HEK293 (cell line): ENCODE measurements around the gene CKLF.

Experiments
- FEZF1 ChIP-seq: fragments of 450-650 bp; formaldehyde crosslinking; IDR thresholded peaks from 2 replicates; pipeline ENCODE4 v1.5.1; 2016; ENCODE audit warnings: missing biosample characterization, missing genetic modification characterization
- GLI4 ChIP-seq: fragments of 450-650 bp; formaldehyde crosslinking; IDR thresholded peaks from 2 replicates; pipeline ENCODE4 v1.5.1; 2016; ENCODE audit warnings: missing biosample characterization, missing genetic modification characterization
- ZNF157 ChIP-seq: fragments of 450-650 bp; formaldehyde crosslinking; IDR thresholded peaks from 2 replicates; pipeline ENCODE4 v1.5.1; 2016; ENCODE audit warnings: missing biosample characterization, missing genetic modification characterization
- ZNF211 ChIP-seq: fragments of 450-650 bp; formaldehyde crosslinking; IDR thresholded peaks from 2 replicates; pipeline ENCODE4 v1.5.1; 2016; ENCODE audit warnings: low read depth, missing biosample characterization, missing genetic modification characterization
- ZNF221 ChIP-seq: fragments of 450-650 bp; formaldehyde crosslinking; IDR thresholded peaks from 2 replicates; pipeline ENCODE4 v1.5.1; 2017; ENCODE audit warnings: missing biosample characterization, missing genetic modification characterization, borderline replicate concordance
- ZNF239 ChIP-seq: fragments of 450-650 bp; formaldehyde crosslinking; IDR thresholded peaks from 2 replicates; pipeline ENCODE4 v1.5.1; 2016; ENCODE audit warnings: missing biosample characterization, missing genetic modification characterization
- ZNF274 ChIP-seq, 2 experiments: fragments of 200-500 bp in 1 of 2; fragments of 450-650 bp in 1 of 2; sonication (Bioruptor generic) in 1 of 2; formaldehyde crosslinking in 1 of 2; IDR thresholded peaks; 2 replicates each; pipeline versions ENCODE4 v1.5.1 to v1.6.1; 2014 to 2016; ENCODE audit warnings: borderline replicate concordance in 1 of 2, inconsistent platforms in 1 of 2, low read length in 1 of 2, missing biosample characterization in 1 of 2, missing genetic modification characterization in 1 of 2
- ZNF521 ChIP-seq: fragments of 450-650 bp; formaldehyde crosslinking; IDR thresholded peaks from 2 replicates; pipeline ENCODE4 v1.5.1; 2017; ENCODE audit warnings: missing biosample characterization, mild to moderate bottlenecking, missing genetic modification characterization
- ZNF555 ChIP-seq: fragments of 450-650 bp; formaldehyde crosslinking; conservative IDR thresholded peaks from 2 replicates; pipeline ENCODE4 v1.5.1; 2017; ENCODE audit warnings: missing biosample characterization, mild to moderate bottlenecking, missing genetic modification characterization, inconsistent platforms
- ZNF768 ChIP-seq: fragments of 450-650 bp; formaldehyde crosslinking; IDR thresholded peaks from 2 replicates; pipeline ENCODE4 v1.5.1; 2018; ENCODE audit warnings: missing biosample characterization, mild to moderate bottlenecking, missing genetic modification characterization
- ZSCAN30 ChIP-seq: fragments of 450-650 bp; IDR thresholded peaks from 2 replicates; pipeline ENCODE4 v1.5.1; 2018; ENCODE audit warnings: missing biosample characterization, mild to moderate bottlenecking, missing genetic modification characterization, moderate library complexity
- ZXDB ChIP-seq: fragments of 450-650 bp; formaldehyde crosslinking; IDR thresholded peaks from 2 replicates; pipeline ENCODE4 v1.5.1; 2016; ENCODE audit warnings: missing biosample characterization, missing genetic modification characterization
- TF ChIP-seq, protein P1 (sequence below): sonication (generic); formaldehyde crosslinking; IDR thresholded peaks from 2 replicates; pipeline ENCODE4 v1.8.1; 2022; ENCODE audit warnings: mild to moderate bottlenecking, moderate library complexity, missing genetic modification reagents
- TF ChIP-seq, protein P2 (sequence below): fragments of 450-650 bp; formaldehyde crosslinking; IDR thresholded peaks from 2 replicates; pipeline ENCODE4 v1.5.1; 2017; ENCODE audit warnings: missing biosample characterization, mild to moderate bottlenecking, missing genetic modification characterization, moderate library complexity
- TF ChIP-seq, protein P3 (sequence below): IDR thresholded peaks from 2 replicates; pipeline ENCODE4 v1.6.1; 2011; ENCODE audit warnings: mild to moderate bottlenecking, low read depth, low read length, borderline replicate concordance
- TF ChIP-seq, protein P4 (sequence below): fragments of 450-650 bp; formaldehyde crosslinking; IDR thresholded peaks from 2 replicates; pipeline ENCODE4 v1.5.1; 2016; ENCODE audit warnings: missing biosample characterization, missing genetic modification characterization
- TF ChIP-seq, protein P5 (sequence below): fragments of 450-650 bp; formaldehyde crosslinking; IDR thresholded peaks from 2 replicates; pipeline ENCODE4 v1.5.1; 2016; ENCODE audit warnings: missing biosample characterization, missing genetic modification characterization
- TF ChIP-seq, protein P6 (sequence below): fragments of 450-650 bp; formaldehyde crosslinking; IDR thresholded peaks from 2 replicates; pipeline ENCODE4 v1.5.1; 2016; ENCODE audit warnings: missing biosample characterization, missing genetic modification characterization, borderline replicate concordance

The CKLF gene

DNA sequence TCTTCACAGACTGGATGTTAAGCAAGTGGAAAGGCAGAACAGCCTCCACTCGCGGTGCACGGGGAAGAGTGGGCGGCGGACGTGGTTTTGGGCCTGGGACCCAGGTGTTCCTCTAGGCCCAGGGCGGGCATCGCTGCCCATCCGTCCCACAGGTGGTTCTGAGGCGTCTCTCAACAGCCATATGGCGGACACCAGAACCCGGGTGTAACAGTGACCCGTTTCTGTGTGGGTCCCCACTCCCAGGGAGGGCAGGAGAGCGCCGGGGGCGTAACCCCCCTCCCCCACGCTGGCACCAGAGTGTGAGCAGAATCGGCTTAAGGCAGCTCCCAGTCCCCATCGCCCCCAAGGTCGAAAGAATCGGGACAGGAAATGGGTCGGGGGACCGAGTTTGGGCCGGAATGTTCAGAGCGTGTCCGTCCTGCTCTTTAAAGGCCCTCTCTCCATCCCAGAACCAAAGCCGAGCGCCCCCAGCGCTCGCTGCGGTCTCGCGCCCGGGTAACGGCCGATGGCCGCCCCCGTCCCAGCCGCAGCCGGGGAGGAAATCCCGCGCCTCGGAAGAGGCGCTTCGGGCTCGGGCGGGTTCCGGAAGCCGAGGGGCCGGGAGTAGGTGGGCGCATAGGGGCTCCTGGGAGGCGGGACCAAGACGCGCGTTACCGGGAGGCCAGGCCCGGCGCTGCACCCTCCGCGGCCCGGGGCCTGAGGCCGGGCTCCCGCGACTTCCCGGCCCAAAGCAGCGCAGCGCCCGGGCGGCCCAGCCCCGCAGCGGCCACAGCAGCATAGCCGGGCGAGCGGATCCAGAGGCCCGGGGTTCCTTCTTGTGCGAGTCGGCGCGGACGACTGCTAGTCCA is 2.9 kb upstream of the CKLF start, which contains the start of gene TK2 (continued):
- TF ChIP-seq, protein P1, sequence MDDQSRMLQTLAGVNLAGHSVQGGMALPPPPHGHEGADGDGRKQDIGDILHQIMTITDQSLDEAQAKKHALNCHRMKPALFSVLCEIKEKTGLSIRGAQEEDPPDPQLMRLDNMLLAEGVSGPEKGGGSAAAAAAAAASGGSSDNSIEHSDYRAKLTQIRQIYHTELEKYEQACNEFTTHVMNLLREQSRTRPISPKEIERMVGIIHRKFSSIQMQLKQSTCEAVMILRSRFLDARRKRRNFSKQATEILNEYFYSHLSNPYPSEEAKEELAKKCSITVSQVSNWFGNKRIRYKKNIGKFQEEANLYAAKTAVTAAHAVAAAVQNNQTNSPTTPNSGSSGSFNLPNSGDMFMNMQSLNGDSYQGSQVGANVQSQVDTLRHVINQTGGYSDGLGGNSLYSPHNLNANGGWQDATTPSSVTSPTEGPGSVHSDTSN (CRISPR knock-in tag): no peak
- peak; percentile 51 for TF ChIP-seq ZSCAN30 (tag by site-specific recombination)
- no peak for TF ChIP-seq ZNF211
- TF ChIP-seq FEZF1 (tag by site-specific recombination): no peak
- no peak; the same call in 1 of the 2 replicates for TF ChIP-seq ZXDB (tag by site-specific recombination)
- no peak for TF ChIP-seq ZNF221 (tag by site-specific recombination)
- TF ChIP-seq, protein P2, sequence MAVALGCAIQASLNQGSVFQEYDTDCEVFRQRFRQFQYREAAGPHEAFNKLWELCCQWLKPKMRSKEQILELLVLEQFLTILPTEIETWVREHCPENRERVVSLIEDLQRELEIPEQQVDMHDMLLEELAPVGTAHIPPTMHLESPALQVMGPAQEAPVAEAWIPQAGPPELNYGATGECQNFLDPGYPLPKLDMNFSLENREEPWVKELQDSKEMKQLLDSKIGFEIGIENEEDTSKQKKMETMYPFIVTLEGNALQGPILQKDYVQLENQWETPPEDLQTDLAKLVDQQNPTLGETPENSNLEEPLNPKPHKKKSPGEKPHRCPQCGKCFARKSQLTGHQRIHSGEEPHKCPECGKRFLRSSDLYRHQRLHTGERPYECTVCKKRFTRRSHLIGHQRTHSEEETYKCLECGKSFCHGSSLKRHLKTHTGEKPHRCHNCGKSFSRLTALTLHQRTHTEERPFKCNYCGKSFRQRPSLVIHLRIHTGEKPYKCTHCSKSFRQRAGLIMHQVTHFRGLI (tag by site-specific recombination): no peak; the same call in 1 of the 2 replicates
- TF ChIP-seq, protein P3, sequence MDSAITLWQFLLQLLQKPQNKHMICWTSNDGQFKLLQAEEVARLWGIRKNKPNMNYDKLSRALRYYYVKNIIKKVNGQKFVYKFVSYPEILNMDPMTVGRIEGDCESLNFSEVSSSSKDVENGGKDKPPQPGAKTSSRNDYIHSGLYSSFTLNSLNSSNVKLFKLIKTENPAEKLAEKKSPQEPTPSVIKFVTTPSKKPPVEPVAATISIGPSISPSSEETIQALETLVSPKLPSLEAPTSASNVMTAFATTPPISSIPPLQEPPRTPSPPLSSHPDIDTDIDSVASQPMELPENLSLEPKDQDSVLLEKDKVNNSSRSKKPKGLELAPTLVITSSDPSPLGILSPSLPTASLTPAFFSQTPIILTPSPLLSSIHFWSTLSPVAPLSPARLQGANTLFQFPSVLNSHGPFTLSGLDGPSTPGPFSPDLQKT: no peak
- TF ChIP-seq, protein P4, sequence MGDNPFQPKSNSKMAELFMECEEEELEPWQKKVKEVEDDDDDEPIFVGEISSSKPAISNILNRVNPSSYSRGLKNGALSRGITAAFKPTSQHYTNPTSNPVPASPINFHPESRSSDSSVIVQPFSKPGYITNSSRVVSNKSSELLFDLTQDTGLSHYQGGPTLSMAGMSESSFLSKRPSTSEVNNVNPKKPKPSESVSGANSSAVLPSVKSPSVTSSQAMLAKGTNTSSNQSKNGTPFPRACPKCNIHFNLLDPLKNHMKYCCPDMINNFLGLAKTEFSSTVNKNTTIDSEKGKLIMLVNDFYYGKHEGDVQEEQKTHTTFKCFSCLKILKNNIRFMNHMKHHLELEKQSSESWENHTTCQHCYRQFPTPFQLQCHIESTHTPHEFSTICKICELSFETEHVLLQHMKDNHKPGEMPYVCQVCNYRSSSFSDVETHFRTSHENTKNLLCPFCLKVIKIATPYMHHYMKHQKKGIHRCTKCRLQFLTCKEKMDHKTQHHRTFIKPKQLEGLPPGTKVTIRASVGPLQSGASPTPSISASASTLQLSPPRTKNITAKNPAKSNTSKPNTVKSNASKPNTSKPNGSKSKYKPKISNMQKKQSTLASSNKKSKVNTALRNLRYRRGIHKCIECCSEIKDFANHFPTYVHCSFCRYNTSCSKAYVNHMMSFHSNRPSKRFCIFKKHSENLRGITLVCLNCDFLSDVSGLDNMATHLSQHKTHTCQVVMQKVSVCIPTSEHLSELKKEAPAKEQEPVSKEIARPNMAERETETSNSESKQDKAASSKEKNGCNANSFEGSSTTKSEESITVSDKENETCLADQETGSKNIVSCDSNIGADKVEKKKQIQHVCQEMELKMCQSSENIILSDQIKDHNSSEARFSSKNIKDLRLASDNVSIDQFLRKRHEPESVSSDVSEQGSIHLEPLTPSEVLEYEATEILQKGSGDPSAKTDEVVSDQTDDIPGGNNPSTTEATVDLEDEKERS: no peak
- TF ChIP-seq, protein P5, sequence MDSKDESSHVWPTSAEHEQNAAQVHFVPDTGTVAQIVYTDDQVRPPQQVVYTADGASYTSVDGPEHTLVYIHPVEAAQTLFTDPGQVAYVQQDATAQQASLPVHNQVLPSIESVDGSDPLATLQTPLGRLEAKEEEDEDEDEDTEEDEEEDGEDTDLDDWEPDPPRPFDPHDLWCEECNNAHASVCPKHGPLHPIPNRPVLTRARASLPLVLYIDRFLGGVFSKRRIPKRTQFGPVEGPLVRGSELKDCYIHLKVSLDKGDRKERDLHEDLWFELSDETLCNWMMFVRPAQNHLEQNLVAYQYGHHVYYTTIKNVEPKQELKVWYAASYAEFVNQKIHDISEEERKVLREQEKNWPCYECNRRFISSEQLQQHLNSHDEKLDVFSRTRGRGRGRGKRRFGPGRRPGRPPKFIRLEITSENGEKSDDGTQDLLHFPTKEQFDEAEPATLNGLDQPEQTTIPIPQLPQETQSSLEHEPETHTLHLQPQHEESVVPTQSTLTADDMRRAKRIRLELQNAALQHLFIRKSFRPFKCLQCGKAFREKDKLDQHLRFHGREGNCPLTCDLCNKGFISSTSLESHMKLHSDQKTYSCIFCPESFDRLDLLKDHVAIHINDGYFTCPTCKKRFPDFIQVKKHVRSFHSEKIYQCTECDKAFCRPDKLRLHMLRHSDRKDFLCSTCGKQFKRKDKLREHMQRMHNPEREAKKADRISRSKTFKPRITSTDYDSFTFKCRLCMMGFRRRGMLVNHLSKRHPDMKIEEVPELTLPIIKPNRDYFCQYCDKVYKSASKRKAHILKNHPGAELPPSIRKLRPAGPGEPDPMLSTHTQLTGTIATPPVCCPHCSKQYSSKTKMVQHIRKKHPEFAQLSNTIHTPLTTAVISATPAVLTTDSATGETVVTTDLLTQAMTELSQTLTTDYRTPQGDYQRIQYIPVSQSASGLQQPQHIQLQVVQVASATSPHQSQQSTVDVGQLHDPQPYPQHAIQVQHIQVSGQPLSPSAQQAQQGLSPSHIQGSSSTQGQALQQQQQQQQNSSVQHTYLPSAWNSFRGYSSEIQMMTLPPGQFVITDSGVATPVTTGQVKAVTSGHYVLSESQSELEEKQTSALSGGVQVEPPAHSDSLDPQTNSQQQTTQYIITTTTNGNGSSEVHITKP (tag by site-specific recombination): no peak
- no peak for TF ChIP-seq GLI4 (tag by site-specific recombination)
- no peak for TF ChIP-seq ZNF274 (IDR thresholded peaks at IDR 0.05; ENCODE audit: low read length)
- TF ChIP-seq ZNF274 (tag by site-specific recombination; IDR thresholded peaks at IDR 0.05; ENCODE audit: borderline replicate concordance): no peak
- no peak for TF ChIP-seq ZNF768 (tag by site-specific recombination)
- no peak for TF ChIP-seq ZNF157 (tag by site-specific recombination)
- TF ChIP-seq ZNF555 (tag by site-specific recombination): no peak
- TF ChIP-seq, protein P6, sequence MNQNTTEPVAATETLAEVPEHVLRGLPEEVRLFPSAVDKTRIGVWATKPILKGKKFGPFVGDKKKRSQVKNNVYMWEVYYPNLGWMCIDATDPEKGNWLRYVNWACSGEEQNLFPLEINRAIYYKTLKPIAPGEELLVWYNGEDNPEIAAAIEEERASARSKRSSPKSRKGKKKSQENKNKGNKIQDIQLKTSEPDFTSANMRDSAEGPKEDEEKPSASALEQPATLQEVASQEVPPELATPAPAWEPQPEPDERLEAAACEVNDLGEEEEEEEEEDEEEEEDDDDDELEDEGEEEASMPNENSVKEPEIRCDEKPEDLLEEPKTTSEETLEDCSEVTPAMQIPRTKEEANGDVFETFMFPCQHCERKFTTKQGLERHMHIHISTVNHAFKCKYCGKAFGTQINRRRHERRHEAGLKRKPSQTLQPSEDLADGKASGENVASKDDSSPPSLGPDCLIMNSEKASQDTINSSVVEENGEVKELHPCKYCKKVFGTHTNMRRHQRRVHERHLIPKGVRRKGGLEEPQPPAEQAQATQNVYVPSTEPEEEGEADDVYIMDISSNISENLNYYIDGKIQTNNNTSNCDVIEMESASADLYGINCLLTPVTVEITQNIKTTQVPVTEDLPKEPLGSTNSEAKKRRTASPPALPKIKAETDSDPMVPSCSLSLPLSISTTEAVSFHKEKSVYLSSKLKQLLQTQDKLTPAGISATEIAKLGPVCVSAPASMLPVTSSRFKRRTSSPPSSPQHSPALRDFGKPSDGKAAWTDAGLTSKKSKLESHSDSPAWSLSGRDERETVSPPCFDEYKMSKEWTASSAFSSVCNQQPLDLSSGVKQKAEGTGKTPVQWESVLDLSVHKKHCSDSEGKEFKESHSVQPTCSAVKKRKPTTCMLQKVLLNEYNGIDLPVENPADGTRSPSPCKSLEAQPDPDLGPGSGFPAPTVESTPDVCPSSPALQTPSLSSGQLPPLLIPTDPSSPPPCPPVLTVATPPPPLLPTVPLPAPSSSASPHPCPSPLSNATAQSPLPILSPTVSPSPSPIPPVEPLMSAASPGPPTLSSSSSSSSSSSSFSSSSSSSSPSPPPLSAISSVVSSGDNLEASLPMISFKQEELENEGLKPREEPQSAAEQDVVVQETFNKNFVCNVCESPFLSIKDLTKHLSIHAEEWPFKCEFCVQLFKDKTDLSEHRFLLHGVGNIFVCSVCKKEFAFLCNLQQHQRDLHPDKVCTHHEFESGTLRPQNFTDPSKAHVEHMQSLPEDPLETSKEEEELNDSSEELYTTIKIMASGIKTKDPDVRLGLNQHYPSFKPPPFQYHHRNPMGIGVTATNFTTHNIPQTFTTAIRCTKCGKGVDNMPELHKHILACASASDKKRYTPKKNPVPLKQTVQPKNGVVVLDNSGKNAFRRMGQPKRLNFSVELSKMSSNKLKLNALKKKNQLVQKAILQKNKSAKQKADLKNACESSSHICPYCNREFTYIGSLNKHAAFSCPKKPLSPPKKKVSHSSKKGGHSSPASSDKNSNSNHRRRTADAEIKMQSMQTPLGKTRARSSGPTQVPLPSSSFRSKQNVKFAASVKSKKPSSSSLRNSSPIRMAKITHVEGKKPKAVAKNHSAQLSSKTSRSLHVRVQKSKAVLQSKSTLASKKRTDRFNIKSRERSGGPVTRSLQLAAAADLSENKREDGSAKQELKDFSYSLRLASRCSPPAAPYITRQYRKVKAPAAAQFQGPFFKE (tag by site-specific recombination): no peak
- TF ChIP-seq ZNF521: no peak
- TF ChIP-seq ZNF239 (tag by site-specific recombination): no peak
